ENCODE data around the gene LMCD1.

GRCh38 chr3:8559351-8559750, 57.7 kb downstream of the LMCD1 start:
- TF ChIP-seq CTCF (IDR thresholded peaks at IDR 0.05) (no peak), POLR2A (IDR thresholded peaks at IDR 0.05) (no peak)
